Activated CD8-positive, alpha-beta T cell treated with anti-CD3 and anti-CD28 coated beads, Interleukin-2, amount 10 ng/mL, durations not matched to agents 7 days and 5 days (primary cell): Measurements from ENCODE around the gene PRKAG2. TPM values are rescaled to one million over a fixed set of nuclear protein-coding genes. Genes with fewer than 3 reads are reported as not detected.
"Not testable (repeated sequence)": the region's sequence is repeated elsewhere in the genome, so short reads cannot be mapped to it uniquely, and the experiment has no call there.

ENCODE experiments used
- ATAC-seq: fragments of 150-1000 bp; cut with Tn5 transposase; one replicate; pipeline ENCODE4 v1.10.0; 2021; ENCODE audit warnings: moderate library complexity
- CTCF ChIA-PET: fragments of 350-600 bp; sonication (Branson Sonifier 250); formaldehyde crosslinking; loops from one replicate; lab custom pipeline; 2021; ENCODE audit warnings: antibody characterized with exemption; lab: Charles Lee
- POLR2A ChIA-PET: fragments of 350-600 bp; sonication (Branson Sonifier 250); formaldehyde crosslinking; loops from one replicate; lab custom pipeline; 2021; ENCODE audit warnings: antibody characterized with exemption; lab: Charles Lee
- DNase-seq: peaks from one replicate; pipeline ENCODE4 v3.0.0-alpha.2; 2020
- H3K27ac Mint-ChIP-seq: one replicate; pipeline ENCODE4 v1.8.0; 2021; ENCODE audit warnings: mild to moderate bottlenecking, mixed read lengths
- H3K27me3 Mint-ChIP-seq: one replicate; pipeline ENCODE4 v1.8.0; 2021; ENCODE audit warnings: low read depth, mixed read lengths
- H3K36me3 Mint-ChIP-seq: one replicate; pipeline ENCODE4 v1.8.0; 2021; ENCODE audit warnings: low read depth, mixed read lengths
- H3K4me1 Mint-ChIP-seq: one replicate; pipeline ENCODE4 v1.8.0; 2021; ENCODE audit warnings: low read depth, mixed read lengths
- H3K4me3 Mint-ChIP-seq: one replicate; pipeline ENCODE4 v1.8.0; 2021; ENCODE audit warnings: mild to moderate bottlenecking, mixed read lengths
- H3K9me3 Mint-ChIP-seq: one replicate; pipeline ENCODE4 v1.8.0; 2022; ENCODE audit warnings: mixed read lengths; ENCODE audit not compliant: insufficient read depth
- total RNA-seq, 2 experiments: library from RNA; stranded (reverse); gene quantifications; one replicate each; pipeline ENCODE4 v1.2.3, GENCODE V29; 2021

Gene PRKAG2
- total RNA-seq, 2 experiments from 2014 or later: 23.6 to 28.3 TPM

GRCh38 chr7:151877911-151878835, 1.3 kb upstream of the PRKAG2 start:
- ChIA-PET POLR2A (interaction anchor here (1.3 kb wide), 1 partner anchor 94 kb away, joined by 3 read pairs; no protein-coding TSS in a partner anchor), CTCF (interaction anchor here (0.9 kb wide), 1 partner anchor 57 kb away, joined by 3 read pairs; no protein-coding TSS in a partner anchor)
- Mint-ChIP-seq H3K4me1 (peaks cover 11% of the 10 kb centered on the region), H3K9me3 (no peaks in the 10 kb centered on the region), H3K36me3 (no peaks in the 10 kb centered on the region), H3K27ac (no peak overlapping the region), H3K27me3 (peaks cover 17% of the 10 kb centered on the region), H3K4me3 (peak overlapping the region; percentile 54)
- no peak for DNase-seq
- ATAC-seq: no peak

- Mint-ChIP-seq H3K27me3 (peaks cover 6% of the 10 kb centered on the region), H3K4me1 (peaks cover 11% of the 10 kb centered on the region), H3K27ac (peak overlapping the region; percentile 80), H3K36me3 (no peaks in the 10 kb centered on the region), H3K9me3 (no peaks in the 10 kb centered on the region), H3K4me3 (peak overlapping the region; percentile 91)
- ChIA-PET CTCF (interaction anchor here (0.6 to 1.2 kb wide), 4 partner anchors 50 to 562 kb away, joined by 3 read pairs; no protein-coding TSS in a partner anchor), POLR2A (interaction anchor here (1.3 kb wide), 1 partner anchor 92 kb away, joined by 3 read pairs; no protein-coding TSS in a partner anchor)
- peak; percentile 75 for DNase-seq
- ATAC-seq: peak; percentile 54
Observed at GRCh38 chr7:151875942-151876898, 695 bp downstream of the PRKAG2 start.

GRCh38 chr7:151874479-151874878, 2.4 kb downstream of the PRKAG2 start:
- H3K4me1 Mint-ChIP-seq: peaks cover 11% of the 10 kb centered on the region
- H3K9me3 Mint-ChIP-seq, DNase-seq, H3K27me3 Mint-ChIP-seq, ATAC-seq, CTCF ChIA-PET, H3K36me3 Mint-ChIP-seq, H3K27ac Mint-ChIP-seq: not testable (repeated sequence)
- H3K4me3 Mint-ChIP-seq: peak overlapping the region; percentile 91
- POLR2A ChIA-PET: interaction anchor here (0.9 kb wide), 1 partner anchor 92 kb away, joined by 3 read pairs; no protein-coding TSS in a partner anchor

- Mint-ChIP-seq H3K27me3 (peaks cover 2% of the 10 kb centered on the region), H3K9me3 (no peaks in the 10 kb centered on the region), H3K4me3 (no peak overlapping the region), H3K4me1 (peaks cover 11% of the 10 kb centered on the region), H3K36me3 (no peaks in the 10 kb centered on the region), H3K27ac (no peak overlapping the region)
- ATAC-seq (no peak), DNase-seq (no peak)
- POLR2A ChIA-PET: no interaction called here
- CTCF ChIA-PET: no interaction called here
Observed at GRCh38 chr7:151873402-151873965, 3.4 kb downstream of the PRKAG2 start.

- H3K36me3 Mint-ChIP-seq: no peaks in the 10 kb centered on the region
- no peak for ATAC-seq
- ChIA-PET POLR2A (no interaction called here), CTCF (no interaction called here)
- no peaks in the 10 kb centered on the region for H3K9me3 Mint-ChIP-seq
- peaks cover 8% of the 10 kb centered on the region for H3K4me1 Mint-ChIP-seq
- H3K27ac Mint-ChIP-seq: no peak overlapping the region
- no peak overlapping the region for H3K4me3 Mint-ChIP-seq
- no peaks in the 10 kb centered on the region for H3K27me3 Mint-ChIP-seq
- no peak for DNase-seq
Observed at GRCh38 chr7:151872531-151873401, 4.1 kb downstream of the PRKAG2 start.

GRCh38 chr7:151871904-151872303, 5.0 kb downstream of the PRKAG2 start:
- ATAC-seq: no peak
- H3K4me1 Mint-ChIP-seq: peaks cover 8% of the 10 kb centered on the region
- no peak overlapping the region for H3K27ac Mint-ChIP-seq

GRCh38 chr7:151871189-151871735, 5.7 kb downstream of the PRKAG2 start:
- ChIA-PET CTCF (interaction anchor here (1.5 kb wide), 1 partner anchor 89 kb away, joined by 6 read pairs; no protein-coding TSS in a partner anchor), POLR2A (no interaction called here)
- Mint-ChIP-seq H3K27me3 (no peaks in the 10 kb centered on the region), H3K9me3 (no peaks in the 10 kb centered on the region), H3K27ac (no peak overlapping the region), H3K36me3 (no peaks in the 10 kb centered on the region), H3K4me1 (peaks cover 6% of the 10 kb centered on the region), H3K4me3 (no peak overlapping the region)
- ATAC-seq (no peak), DNase-seq (no peak)

More at GRCh38 chr7:151871904-151872303, 5.0 kb downstream of the PRKAG2 start:
- Mint-ChIP-seq H3K36me3 (no peaks in the 10 kb centered on the region), H3K9me3 (no peaks in the 10 kb centered on the region), H3K4me3 (no peak overlapping the region), H3K27me3 (no peaks in the 10 kb centered on the region)
- no peak for DNase-seq
- CTCF ChIA-PET: no interaction called here
- POLR2A ChIA-PET: no interaction called here

- ATAC-seq (no peak), DNase-seq (no peak)
- Mint-ChIP-seq H3K9me3 (no peaks in the 10 kb centered on the region), H3K27me3 (no peaks in the 10 kb centered on the region), H3K4me1 (peaks cover 5% of the 10 kb centered on the region), H3K4me3 (no peak overlapping the region), H3K27ac (no peak overlapping the region), H3K36me3 (no peaks in the 10 kb centered on the region)
- ChIA-PET CTCF (interaction anchor here (0.6 to 1.5 kb wide), 2 partner anchors 88 to 165 kb away, joined by 3 to 6 read pairs; no protein-coding TSS in a partner anchor), POLR2A (no interaction called here)
Observed at GRCh38 chr7:151869968-151870918, 6.7 kb downstream of the PRKAG2 start.

GRCh38 chr7:151869455-151869854, 7.5 kb downstream of the PRKAG2 start:
- Mint-ChIP-seq H3K27ac (no peak overlapping the region), H3K27me3 (no peaks in the 10 kb centered on the region), H3K4me3 (no peak overlapping the region), H3K4me1 (no peaks in the 10 kb centered on the region), H3K36me3 (no peaks in the 10 kb centered on the region), H3K9me3 (no peaks in the 10 kb centered on the region)
- no peak for DNase-seq
- CTCF ChIA-PET: no interaction called here
- no peak for ATAC-seq
- POLR2A ChIA-PET: no interaction called here

- Mint-ChIP-seq H3K4me1 (no peaks in the 10 kb centered on the region), H3K4me3 (no peak overlapping the region), H3K27me3 (no peaks in the 10 kb centered on the region), H3K27ac (no peak overlapping the region), H3K36me3 (no peaks in the 10 kb centered on the region), H3K9me3 (no peaks in the 10 kb centered on the region)
- no peak for ATAC-seq
- POLR2A ChIA-PET: no interaction called here
- DNase-seq: no peak
- CTCF ChIA-PET: no interaction called here
Observed at GRCh38 chr7:151869109-151869428, 7.8 kb downstream of the PRKAG2 start.
